Measurements from ENCODE around the gene IQCK. TPM values are rescaled to one million over a fixed set of nuclear protein-coding genes. Genes with fewer than 3 reads are reported as not detected.

IQCK gene
- total RNA-seq, 1 donor from 2014 or later, result 19.2 TPM

DNA sequence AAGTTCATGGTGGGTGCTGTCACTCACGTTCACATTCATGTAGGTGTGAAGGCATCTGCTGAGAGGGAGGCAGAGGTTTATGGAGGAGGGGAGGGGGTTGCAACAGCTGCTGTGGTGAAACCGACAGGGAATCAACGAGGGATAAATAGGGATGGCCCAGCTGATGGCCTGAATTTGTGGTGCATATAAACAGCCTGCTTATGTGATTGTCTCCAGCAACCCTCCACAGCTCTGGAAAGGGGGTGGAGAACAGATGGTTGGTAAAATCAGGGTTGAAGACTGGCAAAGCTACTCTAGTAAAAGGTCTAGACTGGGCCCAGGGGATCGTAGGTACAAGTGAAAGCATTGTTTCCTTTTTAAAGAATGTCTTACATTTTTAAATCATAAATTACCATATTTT, 53.7 kb downstream of the IQCK start:
- Histone ChIP-seq H3K4me3 (no peak overlapping the region), H3K27ac (no peak overlapping the region), H3K36me3 (no peaks in the 10 kb centered on the region), H3K27me3 (no peaks in the 10 kb centered on the region), H3K4me1 (no peaks in the 10 kb centered on the region), H3K9me3 (no peaks in the 10 kb centered on the region)
- no peak for DNase-seq (ENCODE audit: extremely low spot score in 2 of 2)
- intact Hi-C loops (cut with DNase I), result no loop called here
- TF ChIP-seq CTCF (IDR thresholded peaks at IDR 0.05), result no peak
- TF ChIP-seq POLR2AphosphoS5 (IDR thresholded peaks at IDR 0.05; ENCODE audit: insufficient read depth in 1 of 2, low read depth in 1 of 2), result no peak
- TF ChIP-seq POLR2A (IDR thresholded peaks at IDR 0.05), result no peak

- H3K4me1 ChIP-seq, result no peaks in the 10 kb centered on the region
- H3K27me3 ChIP-seq, result no peaks in the 10 kb centered on the region
- no peak overlapping the region for H3K27ac ChIP-seq
- intact Hi-C loops (cut with DNase I), result no loop called here
- no peaks in the 10 kb centered on the region for H3K9me3 ChIP-seq
- no peak for DNase-seq (ENCODE audit: extremely low spot score in 2 of 2)
- no peak for TF ChIP-seq POLR2AphosphoS5 (IDR thresholded peaks at IDR 0.05; ENCODE audit: insufficient read depth in 1 of 2, low read depth in 1 of 2)
- no peak for TF ChIP-seq CTCF (IDR thresholded peaks at IDR 0.05)
- TF ChIP-seq POLR2A (IDR thresholded peaks at IDR 0.05), result no peak
- H3K4me3 ChIP-seq, result no peak overlapping the region
- H3K36me3 ChIP-seq, result no peaks in the 10 kb centered on the region
Observed at GRCh38 chr16:19774024-19774423, 56.0 kb downstream of the IQCK start.

DNA sequence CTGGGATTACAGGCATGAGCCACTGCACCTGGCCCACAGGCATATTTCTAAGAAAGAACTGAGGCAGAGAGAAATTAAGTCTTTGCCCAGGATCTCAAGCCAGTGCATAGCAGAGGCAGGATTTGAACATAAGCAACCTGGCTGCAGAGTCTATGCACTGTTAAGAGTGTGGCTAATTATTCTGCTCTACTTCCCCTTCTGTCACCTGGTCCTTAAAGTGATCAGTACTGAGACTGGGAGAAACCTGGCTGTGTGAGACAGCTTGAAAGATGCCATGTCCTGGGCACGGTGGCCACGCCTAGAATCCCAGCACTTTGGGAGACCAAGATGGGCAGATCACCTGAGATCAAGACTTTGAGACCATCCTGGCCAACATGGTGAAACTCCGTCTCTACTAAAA, 58.1 kb downstream of the IQCK start:
- H3K27me3 ChIP-seq, result no peaks in the 10 kb centered on the region
- DNase-seq (ENCODE audit: extremely low spot score in 2 of 2), result no peak
- no peaks in the 10 kb centered on the region for H3K4me1 ChIP-seq
- no peaks in the 10 kb centered on the region for H3K36me3 ChIP-seq
- no peak overlapping the region for H3K27ac ChIP-seq
- H3K4me3 ChIP-seq, result no peak overlapping the region
- TF ChIP-seq POLR2A (IDR thresholded peaks at IDR 0.05) (no peak), POLR2AphosphoS5 (IDR thresholded peaks at IDR 0.05; ENCODE audit: insufficient read depth in 1 of 2, low read depth in 1 of 2) (no peak), CTCF (IDR thresholded peaks at IDR 0.05) (no peak)
- H3K9me3 ChIP-seq, result no peaks in the 10 kb centered on the region
- intact Hi-C loops (cut with DNase I), result no loop called here

DNA sequence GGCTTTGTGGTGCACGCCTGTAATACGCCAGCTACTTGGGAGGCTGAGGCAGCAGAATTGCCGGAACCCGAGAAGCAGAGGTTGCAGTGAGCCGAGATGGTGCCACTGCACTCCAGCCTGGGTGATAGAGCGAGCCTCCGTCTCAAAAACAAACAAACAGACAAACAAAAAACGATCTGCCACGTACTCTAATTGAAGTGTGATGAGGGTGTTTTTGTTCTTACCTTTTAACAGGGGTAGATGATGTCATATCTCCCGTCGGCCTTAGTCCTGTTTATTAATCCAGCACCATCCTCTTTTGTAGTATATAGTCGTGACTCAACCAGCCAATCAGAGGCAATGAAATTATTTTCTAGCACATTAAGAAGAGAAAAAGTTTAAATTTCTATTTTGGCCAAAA, 58.5 kb downstream of the IQCK start:
- H3K27me3 ChIP-seq, result no peaks in the 10 kb centered on the region
- H3K27ac ChIP-seq, result no peak overlapping the region
- no peak for DNase-seq (ENCODE audit: extremely low spot score in 2 of 2)
- H3K36me3 ChIP-seq, result no peaks in the 10 kb centered on the region
- H3K9me3 ChIP-seq, result no peaks in the 10 kb centered on the region
- TF ChIP-seq CTCF (IDR thresholded peaks at IDR 0.05) (no peak), POLR2AphosphoS5 (IDR thresholded peaks at IDR 0.05; ENCODE audit: insufficient read depth in 1 of 2, low read depth in 1 of 2) (no peak), POLR2A (IDR thresholded peaks at IDR 0.05) (no peak)
- H3K4me1 ChIP-seq, result no peaks in the 10 kb centered on the region
- no peak overlapping the region for H3K4me3 ChIP-seq
- intact Hi-C loops (cut with DNase I), result no loop called here

GRCh38 chr16:19780321-19780720, 62.2 kb downstream of the IQCK start:
- H3K4me3 ChIP-seq, result no peak overlapping the region
- H3K27me3 ChIP-seq, result no peaks in the 10 kb centered on the region
- no peaks in the 10 kb centered on the region for H3K9me3 ChIP-seq
- intact Hi-C loops (cut with DNase I), result no loop called here
- no peak for TF ChIP-seq POLR2A (IDR thresholded peaks at IDR 0.05)
- no peak for TF ChIP-seq POLR2AphosphoS5 (IDR thresholded peaks at IDR 0.05; ENCODE audit: insufficient read depth in 1 of 2, low read depth in 1 of 2)
- no peak for TF ChIP-seq CTCF (IDR thresholded peaks at IDR 0.05)
- DNase-seq (ENCODE audit: extremely low spot score in 2 of 2), result no peak
- no peaks in the 10 kb centered on the region for H3K36me3 ChIP-seq
- H3K27ac ChIP-seq, result no peak overlapping the region
- H3K4me1 ChIP-seq, result peaks cover 3% of the 10 kb centered on the region

All from vagina (tissue), 2 donors.